NB4 (cell line): Measurements from ENCODE around the gene NRBF2.

Experiments used
- DNase-seq: peaks from one replicate; pipeline ENCODE4 v3.0.0; 2010; ENCODE audit warnings: low read depth
- H3K4me3 ChIP-seq: one replicate; pipeline ENCODE4 v1.5.1; 2011; ENCODE audit warnings: mild to moderate bottlenecking, low read depth, low read length, moderate library complexity
- CTCF ChIP-seq: IDR thresholded peaks from one replicate; pipeline ENCODE4 v1.5.1; 2012; ENCODE audit warnings: low read depth, low read length
- MAX ChIP-seq: IDR thresholded peaks from 2 replicates; pipeline ENCODE4 v1.6.1; 2011; ENCODE audit warnings: low read depth, low read length
- MYC ChIP-seq: IDR thresholded peaks from 2 replicates; pipeline ENCODE4 v1.6.1; 2011; ENCODE audit warnings: low read depth, low read length
- POLR2A ChIP-seq: IDR thresholded peaks from 2 replicates; pipeline ENCODE4 v1.6.1; 2011; ENCODE audit warnings: mild to moderate bottlenecking; ENCODE audit not compliant: insufficient read length; ENCODE audit errors: extremely low read depth

The NRBF2 gene

DNA sequence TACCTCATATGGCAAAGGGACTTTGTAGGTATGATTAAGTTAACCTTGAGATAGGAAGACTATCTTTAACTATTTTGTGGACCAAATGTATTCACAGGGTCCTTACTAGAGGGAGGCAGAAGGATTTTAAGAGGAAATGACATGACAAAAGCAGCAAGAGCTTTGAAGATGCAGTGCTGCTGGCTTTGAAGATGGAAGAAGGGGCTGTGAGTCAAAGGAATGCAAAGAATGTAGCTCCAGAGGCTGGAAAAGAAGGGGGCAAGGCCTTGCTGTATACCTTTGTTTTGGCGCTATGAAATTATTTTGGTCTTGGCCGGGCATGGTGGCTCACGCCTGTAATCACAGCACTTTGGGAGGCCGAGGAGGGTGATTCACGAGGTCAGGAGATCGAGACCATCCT, 3.2 kb upstream of the NRBF2 start:
- no peak for DNase-seq
- no peak for TF ChIP-seq MYC
- no peak for TF ChIP-seq MAX
- TF ChIP-seq CTCF: no peak
- no peak for TF ChIP-seq POLR2A
- no peak overlapping the region for H3K4me3 ChIP-seq

DNA sequence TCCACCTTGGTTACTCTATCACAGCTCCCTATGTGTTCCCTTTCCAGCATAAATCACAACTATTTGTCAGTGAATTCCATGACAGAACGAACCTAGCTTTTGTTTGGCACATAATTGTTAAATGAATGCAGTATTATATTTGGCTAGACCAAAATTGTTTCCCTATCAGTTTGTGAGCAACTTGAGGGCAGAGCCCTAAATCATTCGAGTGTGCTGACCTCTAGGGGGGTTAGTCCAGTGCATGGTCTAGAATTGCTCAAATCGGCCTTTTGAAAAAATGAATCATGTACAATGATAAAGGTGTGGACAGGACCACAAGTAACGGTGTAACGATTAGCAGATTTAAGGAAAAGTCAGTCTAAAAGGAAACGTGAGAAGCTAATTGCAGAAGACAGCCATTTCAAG, 475 bp upstream of the NRBF2 start:
- H3K4me3 ChIP-seq: peak overlapping the region; percentile 4
- TF ChIP-seq MYC: no peak; the same call in 1 of the 2 replicates
- no peak for TF ChIP-seq CTCF
- TF ChIP-seq POLR2A: no peak
- DNase-seq: no peak

GRCh38 chr10:63133821-63134557, 861 bp downstream of the NRBF2 start:
- TF ChIP-seq POLR2A (no peak), CTCF (no peak), MAX (no peak), MYC (no peak)
- H3K4me3 ChIP-seq: peak overlapping the region; percentile 88
- DNase-seq: peak; percentile 73

- H3K4me3 ChIP-seq: no peak overlapping the region
- TF ChIP-seq CTCF (no peak), POLR2A (no peak), MYC (no peak), MAX (no peak)
- DNase-seq: peak; percentile 34
Measured at GRCh38 chr10:63137306-63137705, 4.2 kb downstream of the NRBF2 start.

GRCh38 chr10:63140077-63140476, 6.9 kb downstream of the NRBF2 start:
- DNase-seq: no peak
- no peak for TF ChIP-seq CTCF
- no peak for TF ChIP-seq MYC
- no peak for TF ChIP-seq MAX
- no peak for TF ChIP-seq POLR2A
- H3K4me3 ChIP-seq: no peak overlapping the region

DNA sequence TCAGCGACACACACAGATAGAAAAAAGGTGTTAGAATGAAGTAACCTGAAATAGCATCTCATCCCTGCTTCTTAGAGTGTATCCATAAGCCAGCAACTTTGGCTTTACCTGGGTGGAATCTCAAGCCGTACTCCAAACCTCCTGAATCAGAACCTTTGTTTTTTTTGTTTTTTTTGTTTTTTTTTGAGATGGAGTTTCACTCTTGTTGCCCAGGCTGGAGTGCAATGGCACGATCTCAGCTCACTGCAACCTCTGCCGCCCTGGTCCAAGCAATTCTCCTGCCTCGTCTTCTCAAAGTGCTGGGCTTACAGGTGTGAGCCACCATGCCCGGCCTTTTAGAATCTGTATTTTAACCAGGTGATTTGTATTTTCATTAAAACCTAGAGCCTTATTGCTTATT, 9.0 kb downstream of the NRBF2 start:
- TF ChIP-seq MYC: no peak
- no peak for TF ChIP-seq MAX
- no peak for TF ChIP-seq POLR2A
- no peak for TF ChIP-seq CTCF
- no peak for DNase-seq

More for the DNA sequence above, 9.0 kb downstream of the NRBF2 start:
- H3K4me3 ChIP-seq: no peak overlapping the region
